HG03196 (cell line): ENCODE measurements around the gene RPS6KB2.
"Not testable (repeated sequence)": the region's sequence is repeated elsewhere in the genome, so short reads cannot be mapped to it uniquely, and the experiment has no call there.

Experiments
- ATAC-seq: cut with Tn5 transposase; IDR thresholded peaks from one replicate; pipeline ENCODE4 v1.9.1; 2021; ENCODE audit not compliant: unreplicated experiment

RPS6KB2 gene

GRCh38 chr11:67427364-67427859 is 882 bp upstream of the RPS6KB2 start:
- ATAC-seq, result not testable (repeated sequence)

GRCh38 chr11:67429038-67429668 is 859 bp downstream of the RPS6KB2 start:
- ATAC-seq, result no peak

GRCh38 chr11:67429722-67430121 is 1.4 kb downstream of the RPS6KB2 start:
- ATAC-seq, result no peak

- ATAC-seq, result no peak
Observed at GRCh38 chr11:67431346-67432249, 3.3 kb downstream of the RPS6KB2 start.

- ATAC-seq, result no peak
Observed at GRCh38 chr11:67432655-67433349, 4.5 kb downstream of the RPS6KB2 start.

- no peak for ATAC-seq
Observed at GRCh38 chr11:67433536-67434394, 5.5 kb downstream of the RPS6KB2 start.

- no peak for ATAC-seq
Observed at GRCh38 chr11:67434395-67434881, 6.1 kb downstream of the RPS6KB2 start.

GRCh38 chr11:67435031-67435726 is 6.9 kb downstream of the RPS6KB2 start:
- ATAC-seq, result no peak

GRCh38 chr11:67435727-67436458 is 7.6 kb downstream of the RPS6KB2 start:
- ATAC-seq, result no peak

GRCh38 chr11:67436459-67437081 is 8.3 kb downstream of the RPS6KB2 start:
- no peak for ATAC-seq

GRCh38 chr11:67437082-67437808 is 9.0 kb downstream of the RPS6KB2 start, which contains the start of gene PTPRCAP:
TSS of gene PTPRCAP (minus strand) at chr11:67437682. CDS start at chr11:67437619, 63 bp downstream.
- no peak for ATAC-seq

- ATAC-seq, result no peak
Observed at GRCh38 chr11:67437809-67438157, 9.5 kb downstream of the RPS6KB2 start.

GRCh38 chr11:67438158-67438902 is 10.0 kb downstream of the RPS6KB2 start:
- ATAC-seq, result no peak

GRCh38 chr11:67439321-67440228 is 11.3 kb downstream of the RPS6KB2 start:
- ATAC-seq, result no peak

- no peak for ATAC-seq
Observed at GRCh38 chr11:67440229-67441097, 12.2 kb downstream of the RPS6KB2 start.
